Measurements from ENCODE around the gene BAHD1.

BAHD1 gene

GRCh38 chr15:40424483-40425115, 16.2 kb upstream of the BAHD1 start:
- no peak for DNase-seq (ENCODE audit: low spot score)

GRCh38 chr15:40425681-40426080, 15.1 kb upstream of the BAHD1 start:
- no peak for DNase-seq (ENCODE audit: low spot score)

GRCh38 chr15:40427188-40427587, 13.6 kb upstream of the BAHD1 start:
- no peak for DNase-seq (ENCODE audit: low spot score)

GRCh38 chr15:40428185-40428584, 12.6 kb upstream of the BAHD1 start:
- no peak for DNase-seq (ENCODE audit: low spot score)

- DNase-seq (ENCODE audit: low spot score), result no peak
Measured at GRCh38 chr15:40429068-40429710, 11.6 kb upstream of the BAHD1 start.

- no peak for DNase-seq (ENCODE audit: low spot score)
Measured at GRCh38 chr15:40430271-40430805, 10.4 kb upstream of the BAHD1 start.

- no peak for DNase-seq (ENCODE audit: low spot score)
Measured at GRCh38 chr15:40435023-40435709, 5.6 kb upstream of the BAHD1 start.

GRCh38 chr15:40435710-40436089, 5.1 kb upstream of the BAHD1 start:
- no peak for DNase-seq (ENCODE audit: low spot score)

- no peak for DNase-seq (ENCODE audit: low spot score)
Measured at GRCh38 chr15:40436116-40436891, 4.4 kb upstream of the BAHD1 start.

GRCh38 chr15:40436892-40437751, 3.6 kb upstream of the BAHD1 start:
- DNase-seq (ENCODE audit: low spot score), result no peak

- DNase-seq (ENCODE audit: low spot score), result no peak
Measured at GRCh38 chr15:40437752-40438687, 2.7 kb upstream of the BAHD1 start.

- no peak for DNase-seq (ENCODE audit: low spot score)
Measured at GRCh38 chr15:40438712-40439111, 2.0 kb upstream of the BAHD1 start.

- no peak for DNase-seq (ENCODE audit: low spot score)
Measured at GRCh38 chr15:40439461-40439959, 1.2 kb upstream of the BAHD1 start.

- no peak for DNase-seq (ENCODE audit: low spot score)
Measured at GRCh38 chr15:40439960-40440742, 602 bp upstream of the BAHD1 start.

- no peak for DNase-seq (ENCODE audit: low spot score)
Measured at GRCh38 chr15:40441565-40442531, 1.1 kb downstream of the BAHD1 start.

GRCh38 chr15:40443255-40443654, 2.5 kb downstream of the BAHD1 start:
- no peak for DNase-seq (ENCODE audit: low spot score)

- DNase-seq (ENCODE audit: low spot score), result no peak
Measured at GRCh38 chr15:40443846-40444245, 3.1 kb downstream of the BAHD1 start.

- no peak for DNase-seq (ENCODE audit: low spot score)
Measured at GRCh38 chr15:40444736-40445135, 4.0 kb downstream of the BAHD1 start.
